OCI-LY3 (cell line): Measurements from ENCODE around the gene SLC36A3.

ENCODE experiments used
- H2AFZ ChIP-seq: fragments of 200-600, 300-600 bp; shearing (Covaris generic); 2 replicates; pipeline ENCODE4 v1.6.0; 2014; ENCODE audit warnings: antibody characterized with exemption, low read depth, low read length
- H3K27ac ChIP-seq: fragments of 200-600, 300-600 bp; sonication (generic); 2 replicates; pipeline ENCODE4 v1.5.1; 2014; ENCODE audit warnings: mild to moderate bottlenecking, low read length, moderate library complexity, mixed read lengths
- H3K27me3 ChIP-seq: fragments of 200-600, 300-600 bp; sonication (generic); 2 replicates; pipeline ENCODE4 v1.6.1; 2014; ENCODE audit warnings: low read depth, low read length, mixed read lengths
- H3K36me3 ChIP-seq: fragments of 200-600, 300-600 bp; sonication (generic); replicated peaks from 2 replicates; pipeline ENCODE3; 2014; ENCODE audit warnings: low read depth, low read length, mixed read lengths
- H3K4me1 ChIP-seq: fragments of 300-600, 200-600 bp; sonication (generic); 2 replicates; pipeline ENCODE4 v1.6.1; 2014; ENCODE audit warnings: low read length, mixed read lengths
- H3K4me2 ChIP-seq: fragments of 200-600, 300-600 bp; sonication (generic); 2 replicates; pipeline ENCODE4 v1.6.1; 2014; ENCODE audit warnings: low read length, mixed read lengths
- H3K4me3 ChIP-seq: fragments of 300-600, 200-600 bp; sonication (generic); 2 replicates; pipeline ENCODE4 v1.5.1; 2014; ENCODE audit warnings: antibody characterized with exemption, mild to moderate bottlenecking, low read length, moderate library complexity
- H3K79me2 ChIP-seq: fragments of 300-600, 200-600 bp; shearing (Covaris generic); 2 replicates; pipeline ENCODE4 v1.6.1; 2014; ENCODE audit warnings: mild to moderate bottlenecking, low read length, mixed read lengths
- H3K9ac ChIP-seq: fragments of 300-600, 200-600 bp; shearing (Covaris generic); 2 replicates; pipeline ENCODE4 v1.6.0; 2014; ENCODE audit warnings: mild to moderate bottlenecking, low read length, moderate library complexity
- H3K9me3 ChIP-seq: fragments of 200-600, 300-600 bp; shearing (Covaris generic); 2 replicates; pipeline ENCODE4 v1.6.1; 2014; ENCODE audit warnings: low read length, mixed read lengths; ENCODE audit not compliant: insufficient read depth
- H4K20me1 ChIP-seq: fragments of 200-600, 300-600 bp; sonication (generic); 2 replicates; pipeline ENCODE4 v1.6.1; 2016; ENCODE audit warnings: low read length, mixed read lengths; ENCODE audit not compliant: insufficient read depth
- CTCF ChIP-seq: fragments of 200-600, 300-600 bp; sonication (generic); IDR thresholded peaks from 2 replicates; pipeline ENCODE4 v1.5.1; 2014; ENCODE audit warnings: antibody characterized with exemption, low read length, low read depth
- EZH2phosphoT487 ChIP-seq: fragments of 200-600 bp; shearing (Covaris generic); IDR thresholded peaks from 2 replicates; pipeline ENCODE4 v1.6.1; 2018; ENCODE audit warnings: antibody characterized with exemption, mixed run types, low read depth

The SLC36A3 gene

DNA sequence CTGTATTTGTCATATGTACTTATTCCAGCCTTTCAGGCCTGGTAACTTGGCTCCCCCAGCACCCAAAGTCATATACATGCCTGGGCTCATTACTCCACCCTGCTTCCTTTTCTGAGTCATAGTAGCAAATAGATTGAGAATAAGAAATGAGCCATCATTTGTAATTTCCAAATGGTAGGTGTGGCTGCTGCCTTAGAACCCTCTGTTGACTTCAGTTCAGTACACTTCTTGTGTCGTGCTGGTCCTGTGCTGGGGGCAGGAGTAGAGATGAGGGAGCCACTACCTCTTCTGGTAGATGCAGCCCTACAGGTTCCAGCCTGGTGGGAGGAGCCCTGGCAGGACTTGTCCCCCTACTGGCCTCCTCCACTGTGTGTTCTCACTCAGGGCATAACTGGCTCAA is 39.5 kb downstream of the SLC36A3 start:
- Histone ChIP-seq H3K4me3 (0 out of 2 replicates have a peak overlapping the region, but pooled peaks have one; percentile 15), H4K20me1 (peaks cover 26% of the 10 kb centered on the region), H3K27ac (peak overlapping the region; percentile 64), H3K9me3 (no peaks in the 10 kb centered on the region), H3K36me3 (peaks cover 36% of the 10 kb centered on the region), H3K4me2 (peak overlapping the region; percentile 52), H3K9ac (no peak overlapping the region), H2AFZ (no peak overlapping the region), H3K4me1 (peaks cover 18% of the 10 kb centered on the region), H3K27me3 (no peaks in the 10 kb centered on the region), H3K79me2 (peaks cover 16% of the 10 kb centered on the region)
- no peak for TF ChIP-seq EZH2phosphoT487
- TF ChIP-seq CTCF, result no peak

GRCh38 chr5:151262532-151262931 is 41.0 kb downstream of the SLC36A3 start:
- no peak overlapping the region for H3K4me3 ChIP-seq
- H3K9me3 ChIP-seq, result no peaks in the 10 kb centered on the region
- H3K9ac ChIP-seq, result no peak overlapping the region
- H3K27me3 ChIP-seq, result no peaks in the 10 kb centered on the region
- no peak overlapping the region for H3K4me2 ChIP-seq
- H3K4me1 ChIP-seq, result peaks cover 34% of the 10 kb centered on the region
- H3K79me2 ChIP-seq, result peaks cover 31% of the 10 kb centered on the region
- no peak overlapping the region for H2AFZ ChIP-seq
- H4K20me1 ChIP-seq, result peaks cover 39% of the 10 kb centered on the region
- H3K27ac ChIP-seq, result no peak overlapping the region
- peaks cover 41% of the 10 kb centered on the region for H3K36me3 ChIP-seq
- TF ChIP-seq EZH2phosphoT487, result no peak
- TF ChIP-seq CTCF, result no peak

GRCh38 chr5:151259931-151260330 is 43.6 kb downstream of the SLC36A3 start:
- no peaks in the 10 kb centered on the region for H3K27me3 ChIP-seq
- H4K20me1 ChIP-seq, result peaks cover 39% of the 10 kb centered on the region
- no peak overlapping the region for H3K4me2 ChIP-seq
- no peak overlapping the region for H3K27ac ChIP-seq
- H3K9ac ChIP-seq, result no peak overlapping the region
- H3K9me3 ChIP-seq, result no peaks in the 10 kb centered on the region
- TF ChIP-seq CTCF, result no peak
- no peak for TF ChIP-seq EZH2phosphoT487
- peaks cover 56% of the 10 kb centered on the region for H3K79me2 ChIP-seq
- H3K4me1 ChIP-seq, result peaks cover 59% of the 10 kb centered on the region
- no peak overlapping the region for H3K4me3 ChIP-seq
- peaks cover 26% of the 10 kb centered on the region for H3K36me3 ChIP-seq
- H2AFZ ChIP-seq, result no peak overlapping the region

- no peak overlapping the region for H3K4me3 ChIP-seq
- H3K4me1 ChIP-seq, result peaks cover 58% of the 10 kb centered on the region
- TF ChIP-seq CTCF (no peak), EZH2phosphoT487 (no peak)
- H4K20me1 ChIP-seq, result peaks cover 33% of the 10 kb centered on the region; the same call in 1 of the 2 replicates
- H3K9me3 ChIP-seq, result no peaks in the 10 kb centered on the region
- no peak overlapping the region for H3K9ac ChIP-seq
- H3K79me2 ChIP-seq, result peaks cover 62% of the 10 kb centered on the region
- H3K27me3 ChIP-seq, result no peaks in the 10 kb centered on the region
- peaks cover 25% of the 10 kb centered on the region for H3K36me3 ChIP-seq
- 0 out of 2 replicates have a peak overlapping the region, but pooled peaks have one; percentile 84 for H3K4me2 ChIP-seq
- no peak overlapping the region for H3K27ac ChIP-seq
- H2AFZ ChIP-seq, result no peak overlapping the region
Measured at GRCh38 chr5:151258816-151259215, 44.8 kb downstream of the SLC36A3 start.
